Natural killer cell (primary cell): ENCODE data around the gene ATG13. TPM values are rescaled to one million over a fixed set of nuclear protein-coding genes. Genes with fewer than 3 reads are reported as not detected.

ENCODE experiments used
- total RNA-seq, 4 donors: library from RNA; stranded (reverse); fragments of 120-200 nt in 1 of 4; gene quantifications; one replicate each; pipeline versions ENCODE4 v1.2.3 to v1.2.4, GENCODE V29; 2013 to 2022

ATG13 gene
- total RNA-seq, 3 donors from 2014 or later (not counting 1 experiment from before 2014, with no cell fraction given), result 125 to 137 (median 132) TPM

Other genes starting within 250 kb of the ATG13 start
- 10 to 100 TPM in 1 of 3 donors, 1 to 10 TPM in 2; 4.5 to 10.6 (median 6.3) TPM for gene MDK, start 235.9 kb upstream of the ATG13 start, total RNA-seq
- gene CHRM4, start 225.8 kb upstream of the ATG13 start, total RNA-seq, result 1 to 10 TPM; 2.2 to 6.5 (median 3.7) TPM
- gene AMBRA1, start 23.5 kb upstream of the ATG13 start, total RNA-seq, result 10 to 100 TPM; 41.3 to 52.7 (median 46.2) TPM
- 10 to 100 TPM in 2 of 3 donors, 1 to 10 TPM in 1; 9.9 to 16.8 (median 12.7) TPM for gene HARBI1, start 326 bp upstream of the ATG13 start, total RNA-seq
- 100 to 1,000 TPM in 2 of 3 donors, 10 to 100 TPM in 1; 89.8 to 111 (median 102) TPM for gene ARHGAP1, start 83.1 kb downstream of the ATG13 start, total RNA-seq
- 10 to 100 TPM in 1 of 3 donors, 1 to 10 TPM in 2; 9.1 to 19.0 (median 9.6) TPM for gene ZNF408, start 83.5 kb downstream of the ATG13 start, total RNA-seq
- under 1 TPM in 1 of 3 donors, not detected in 2; 0.14 TPM for gene F2, start 101.7 kb downstream of the ATG13 start, total RNA-seq
- 10 to 100 TPM; 39.1 to 63.7 (median 46.3) TPM for gene CKAP5, start 228.7 kb downstream of the ATG13 start, total RNA-seq